Measurements from ENCODE around the gene EMILIN3. TPM values are rescaled to one million over a fixed set of nuclear protein-coding genes. Genes with fewer than 3 reads are reported as not detected.

EMILIN3 gene
- total and polyA plus RNA-seq, 2 of the 4 experiments (the other 2 are of a cell fraction), result under 0.01 to 0.07 TPM

- Histone ChIP-seq H4K5ac (ENCODE audit: low read depth, low read length) (peak overlapping the region; percentile 92), H3K9ac (ENCODE audit: low read depth, low read length) (no peak overlapping the region; the same call in 1 of the 2 replicates), H3K4me2 (ENCODE audit: low read depth, low read length) (peak overlapping the region; percentile 27), H2BK20ac (ENCODE audit: low read depth, low read length) (peak overlapping the region; percentile 92), H3K14ac (replicated peaks; ENCODE audit: low read depth, low read length) (peak overlapping the region; percentile 79), H3K79me1 (ENCODE audit: low read depth in 1 of 2, low read length in 2 of 2) (peaks cover 0 to 3% of the 10 kb centered on the region in 2 experiments; a peak in 1 of 4 replicates), H3K18ac (ENCODE audit: low read depth, low read length) (peak overlapping the region; percentile 88), H3K9me3 (ENCODE audit: control insufficient read depth, insufficient read depth, low read length) (no peaks in the 10 kb centered on the region), H3K4me3 (ENCODE audit: insufficient read depth, low read depth, low read length) (no peak overlapping the region), H3K9me1 (ENCODE audit: insufficient read depth, low read length) (peaks cover 14% of the 10 kb centered on the region), H2BK120ac (ENCODE audit: low read depth, low read length) (peak overlapping the region; percentile 59), H2AFZ (replicated peaks; ENCODE audit: low read length, poor library complexity) (peak overlapping the region; percentile 92), H3K27me3 (ENCODE audit: control insufficient read depth, insufficient read depth, low read length) (no peaks in the 10 kb centered on the region), H3K56ac (ENCODE audit: extremely low read depth, insufficient read depth, low read length) (0 out of 2 replicates have a peak overlapping the region, but pooled peaks have one; percentile 6), H3K4ac (ENCODE audit: low read depth, low read length) (peak overlapping the region; percentile 87), H2AK5ac (ENCODE audit: low read depth, low read length) (peak overlapping the region; percentile 95), H3K23ac (ENCODE audit: low read depth, low read length) (peak overlapping the region; percentile 84), H4K91ac (ENCODE audit: insufficient read depth, low read depth, low read length) (peak overlapping the region; percentile 80), H3K27ac (ENCODE audit: insufficient read depth, low read length) (peak overlapping the region; percentile 81), H3K4me1 (ENCODE audit: control insufficient read depth, insufficient read depth, low read length) (peaks cover 26% of the 10 kb centered on the region), H4K20me1 (ENCODE audit: insufficient read depth, low read length) (no peaks in the 10 kb centered on the region), H2BK15ac (ENCODE audit: low read depth, low read length) (peak overlapping the region; percentile 82; the same call in 2 of the 3 replicates), H3K36me3 (ENCODE audit: control insufficient read depth, insufficient read depth, low read length) (no peaks in the 10 kb centered on the region), H2AK9ac (replicated peaks; ENCODE audit: low read depth, low read length, poor library complexity) (peak overlapping the region; percentile 93), H2BK5ac (ENCODE audit: low read depth, low read length, poor library complexity, severe bottlenecking) (peak overlapping the region; percentile 77), H4K8ac (ENCODE audit: low read depth in 2 of 2, low read length in 2 of 2) (peak overlapping the region; percentile 53 to 78)
- ChIA-PET CTCF (interaction anchor here (2.4 kb wide), 1 partner anchor 162 kb away, joined by 8 read pairs; no protein-coding TSS in a partner anchor), POLR2A (ENCODE audit: unreplicated experiment) (no interaction called here)
- dilution Hi-C loops (cut with HindIII; ENCODE audit: low sequenced_read_pairs, unreplicated experiment), result no loop called here
- WGBS, 2 experiments (ENCODE audit: extremely low coverage in 2 of 2, insufficient read length in 1 of 2), result 41% methylated on average over 6 of the region's 15 CpGs; no CpG with 5 or more reads in 1 of the 2 experiments
- peak; percentile 55 for ATAC-seq (ENCODE audit: low read depth)
- in situ Hi-C loops (cut with MboI; ENCODE audit: low sequenced_read_pairs), result loop anchor here (5.0 kb wide), 1 partner anchor 102 kb away; no protein-coding TSS in a partner anchor
- intact Hi-C loops (cut with micrococcal nuclease), result no loop called here
- BruUV-seq (replicated peaks), result no TSS peak
- peak; percentile 72 for DNase-seq
- TF ChIP-seq MXI1 (IDR thresholded peaks at IDR 0.05; ENCODE audit: borderline replicate concordance, low read depth, low read length) (no peak), CHD1 (IDR thresholded peaks at IDR 0.05; ENCODE audit: low read depth, low read length) (no peak), MAZ (IDR thresholded peaks at IDR 0.05; ENCODE audit: borderline replicate concordance, low read depth, low read length) (no peak), RFX5 (IDR thresholded peaks at IDR 0.05; ENCODE audit: low read depth, low read length) (no peak), CEBPB (IDR thresholded peaks at IDR 0.05; ENCODE audit: low read depth, low read length) (no peak), RAD21 (IDR thresholded peaks at IDR 0.05; ENCODE audit: low read length) (no peak), USF2 (IDR thresholded peaks at IDR 0.05; ENCODE audit: low read depth, low read length) (no peak), ELK1 (IDR thresholded peaks at IDR 0.05; ENCODE audit: borderline replicate concordance, low read depth, low read length) (no peak), POLR2A (IDR thresholded peaks at IDR 0.05; ENCODE audit: low read depth, low read length) (no peak), BHLHE40 (IDR thresholded peaks at IDR 0.05; ENCODE audit: low read depth, low read length) (no peak), NFE2L2 (IDR thresholded peaks at IDR 0.05; ENCODE audit: low read depth, low read length) (no peak), SMC3 (IDR thresholded peaks at IDR 0.05; ENCODE audit: low read depth, low read length) (no peak), FOS (IDR thresholded peaks at IDR 0.05; ENCODE audit: low read depth, low read length) (no peak)
Observed at GRCh38 chr20:41334443-41335421, 31.9 kb downstream of the EMILIN3 start.

Measured in IMR-90 (cell line).